Ureter (tissue), 1 donor: ENCODE results near the gene CNTNAP4. TPM values are rescaled to one million over a fixed set of nuclear protein-coding genes. Genes with fewer than 3 reads are reported as not detected.

Experiments used
- DNase-seq: peaks from one replicate; pipeline ENCODE4 v3.0.0-alpha.2; 2020; ENCODE audit warnings: low spot score
- total RNA-seq: library from RNA; stranded (reverse); gene quantifications from one replicate; pipeline ENCODE4 v1.2.4, GENCODE V29; 2023
- donor health status: DM: yes; HTN: yes; CAD: no.

Gene CNTNAP4
- total RNA-seq, 1 donor from 2014 or later, result not detected

DNA sequence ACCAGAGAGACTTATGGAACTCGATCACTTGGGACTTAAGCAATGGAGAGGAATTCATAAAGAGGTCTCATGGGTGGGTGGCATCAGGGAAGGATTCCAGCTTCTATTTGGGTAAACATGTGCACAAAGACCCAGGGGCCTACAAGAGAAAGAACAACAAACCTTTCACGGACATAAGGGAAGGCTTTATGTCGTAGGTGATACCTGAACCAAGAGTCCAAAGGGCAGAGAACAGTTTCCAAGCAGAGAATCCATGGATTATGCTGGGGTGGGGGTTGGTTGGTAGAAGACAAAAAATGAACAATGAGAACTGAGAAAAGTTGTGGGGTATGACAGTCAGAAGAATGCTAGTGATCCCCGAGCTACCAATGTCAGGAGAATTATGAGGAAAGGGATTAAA is 119.8 kb downstream of the CNTNAP4 start:
- DNase-seq, result no peak

GRCh38 chr16:76409706-76410105 is 132.5 kb downstream of the CNTNAP4 start:
- DNase-seq, result no peak

GRCh38 chr16:76421571-76421970 is 144.4 kb downstream of the CNTNAP4 start:
- DNase-seq, result no peak

DNA sequence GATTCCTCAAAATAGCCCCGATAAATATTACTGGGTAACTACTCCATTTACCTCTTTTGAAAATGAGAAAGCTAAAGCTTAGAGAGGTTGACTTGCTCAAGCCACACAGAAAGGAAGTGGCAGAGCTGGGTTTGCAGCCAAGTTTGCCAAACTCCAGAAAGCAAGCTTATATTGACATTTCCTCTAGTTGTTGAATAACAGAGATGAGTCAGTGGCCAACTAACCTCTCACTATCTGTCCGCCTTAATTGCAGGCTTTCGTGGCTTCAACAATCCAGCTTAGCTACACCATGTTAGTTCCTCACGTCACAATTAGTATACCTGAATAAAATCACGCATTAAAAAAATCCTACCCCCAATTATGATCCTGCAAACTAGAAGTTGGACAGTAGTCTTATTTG is 151.7 kb downstream of the CNTNAP4 start:
- DNase-seq, result no peak

- no peak for DNase-seq
These were observed 164.2 kb downstream of the CNTNAP4 start for GRCh38 chr16:76441391-76441790.

DNA sequence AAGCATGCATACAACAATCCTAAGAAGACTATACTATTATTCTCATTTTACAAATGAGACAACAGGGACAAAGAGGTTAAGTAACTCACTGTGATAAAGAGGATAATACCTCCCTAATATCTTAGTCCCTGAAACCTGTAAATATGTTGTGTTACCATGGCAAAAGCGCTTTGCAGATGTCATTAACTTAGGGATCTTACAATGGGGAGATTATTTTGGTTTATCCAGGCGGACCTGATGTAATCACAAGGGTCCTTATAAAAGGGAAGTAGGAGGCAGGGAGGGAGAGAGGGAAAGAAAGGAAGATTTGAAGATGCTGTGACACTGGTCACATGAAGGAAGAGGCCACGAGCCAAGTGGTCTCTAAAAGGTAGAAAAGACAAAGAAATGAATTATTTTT is 164.7 kb downstream of the CNTNAP4 start:
- no peak for DNase-seq

DNA sequence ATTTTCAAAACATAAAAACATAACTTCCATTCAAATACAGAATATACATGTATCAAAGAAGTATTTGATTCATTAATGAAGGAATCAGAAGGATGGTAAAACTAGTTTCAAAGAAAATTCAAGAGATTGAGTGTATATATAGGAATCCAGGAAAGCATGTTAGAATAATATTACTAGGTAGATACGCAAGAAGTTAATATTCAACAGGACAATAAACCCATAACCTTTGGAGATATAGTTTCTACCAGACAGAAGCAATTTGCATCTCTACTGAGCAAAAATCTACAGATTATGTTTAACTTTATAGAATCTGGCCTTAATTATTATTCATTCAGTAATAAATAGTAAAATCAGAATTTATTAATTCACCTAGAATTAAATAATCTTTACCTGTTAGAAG is 166.8 kb downstream of the CNTNAP4 start:
- DNase-seq, result no peak

DNA sequence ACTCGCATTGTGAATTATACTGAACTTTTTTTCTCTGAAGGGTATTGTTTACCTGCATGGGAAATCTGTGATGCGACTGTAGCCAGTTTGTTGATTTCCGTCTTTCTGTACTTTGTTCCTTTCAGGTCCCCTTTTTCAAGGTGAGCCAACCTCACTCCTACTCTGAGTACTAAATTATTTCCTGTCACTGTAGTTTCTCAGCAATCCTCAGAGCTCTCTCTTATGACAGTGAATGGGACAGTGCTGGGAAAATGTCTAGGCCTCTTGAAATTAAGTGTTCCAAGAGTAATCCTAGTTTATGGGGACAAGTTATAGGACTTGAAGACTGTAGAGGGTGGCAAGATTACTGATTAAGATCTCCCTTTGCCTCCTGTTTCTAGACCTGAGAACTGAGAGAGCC is 167.6 kb downstream of the CNTNAP4 start:
- DNase-seq, result no peak

GRCh38 chr16:76445815-76446214 is 168.6 kb downstream of the CNTNAP4 start:
- DNase-seq, result no peak

DNA sequence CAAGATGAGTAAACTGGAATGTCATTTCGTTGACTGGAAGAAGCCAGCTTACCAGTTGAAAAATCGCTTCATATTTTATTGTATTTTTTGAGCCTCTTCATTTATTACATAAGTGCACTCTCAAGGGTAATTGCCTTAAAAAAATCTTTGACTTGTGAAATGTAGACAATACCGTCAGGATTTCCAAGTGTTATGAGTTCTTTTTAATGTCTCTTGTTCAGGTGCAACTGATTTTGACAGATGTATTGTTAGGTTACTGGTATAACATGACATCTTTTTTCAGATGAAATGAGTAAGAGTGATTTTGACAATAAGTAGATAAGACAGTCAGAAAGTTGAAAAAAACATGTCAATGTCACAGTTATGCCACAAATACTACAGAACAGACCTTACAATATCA is 169.1 kb downstream of the CNTNAP4 start:
- no peak for DNase-seq

DNA sequence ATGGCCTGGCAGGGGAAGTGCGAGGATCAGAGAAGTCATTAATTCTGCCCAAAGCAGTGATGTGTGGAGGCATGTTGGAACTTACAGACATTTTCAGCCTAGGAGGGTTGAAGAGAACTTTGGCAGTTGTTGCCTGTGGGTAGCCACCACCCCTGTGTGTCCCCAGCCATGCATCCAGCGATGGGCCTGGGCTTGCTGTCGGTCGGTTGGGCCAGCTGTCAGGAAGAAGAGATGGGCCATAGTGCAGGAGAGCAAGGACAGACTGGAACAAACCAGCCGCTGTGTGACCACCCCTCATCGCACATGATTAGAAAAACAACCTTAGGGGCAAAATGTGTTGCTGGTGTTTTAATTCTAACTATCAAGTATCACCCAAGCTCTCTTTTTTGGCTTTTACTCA is 173.7 kb downstream of the CNTNAP4 start:
- DNase-seq, result no peak

DNA sequence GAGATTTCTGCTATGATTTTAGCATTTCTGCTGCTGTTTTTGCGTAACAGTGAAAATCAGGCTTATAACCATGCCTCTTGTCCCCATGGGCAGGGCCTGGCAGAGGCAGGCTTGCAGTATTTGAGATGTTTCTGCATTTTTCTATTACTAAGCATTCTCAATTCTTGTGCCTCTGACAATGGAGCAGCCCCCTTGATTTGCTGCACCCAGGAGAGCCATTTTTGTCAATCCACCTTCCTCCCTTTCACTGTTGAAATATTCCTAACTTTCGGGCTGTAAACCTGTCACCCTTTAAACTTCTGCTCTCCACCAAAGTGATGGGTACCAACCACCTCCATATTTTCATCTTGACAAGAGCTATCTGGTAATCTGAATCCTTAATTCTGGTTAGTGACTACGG is 178.1 kb downstream of the CNTNAP4 start:
- no peak for DNase-seq

GRCh38 chr16:76456016-76456415 is 178.8 kb downstream of the CNTNAP4 start:
- DNase-seq, result no peak

- DNase-seq, result no peak
These were observed 181.9 kb downstream of the CNTNAP4 start for GRCh38 chr16:76459111-76459510.

GRCh38 chr16:76461836-76462235 is 184.6 kb downstream of the CNTNAP4 start:
- DNase-seq, result no peak

DNA sequence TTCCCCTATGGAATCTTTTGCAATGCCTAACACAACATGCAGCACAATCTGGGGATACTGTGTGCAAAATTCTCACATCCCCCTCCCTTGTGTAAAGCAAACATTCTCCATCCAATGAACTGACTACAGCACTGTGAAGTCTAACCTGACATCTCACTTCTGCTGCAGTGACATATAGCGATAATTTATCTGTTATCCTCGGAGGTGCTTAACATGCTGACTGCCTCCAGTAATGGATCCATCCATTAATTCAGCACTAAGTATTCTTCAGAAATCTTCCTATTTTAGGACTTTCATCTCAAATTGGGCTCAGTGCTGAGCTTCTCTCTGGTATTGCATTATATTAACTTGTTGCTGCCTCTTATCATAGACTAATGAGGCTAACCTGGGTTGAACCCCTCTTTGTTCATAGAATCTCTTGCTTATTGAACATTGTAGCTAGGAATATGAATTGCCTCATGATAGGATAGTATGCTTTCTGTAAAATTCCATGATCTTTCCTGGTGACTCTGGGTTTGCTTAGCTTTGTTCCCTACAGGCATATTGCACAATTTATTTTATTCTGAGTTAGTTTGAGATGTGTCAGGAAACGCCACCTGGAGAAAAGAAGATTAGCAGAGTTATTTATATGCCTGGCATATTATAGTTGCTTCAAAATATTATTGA is 187.9 kb downstream of the CNTNAP4 start:
- DNase-seq, result no peak

DNA sequence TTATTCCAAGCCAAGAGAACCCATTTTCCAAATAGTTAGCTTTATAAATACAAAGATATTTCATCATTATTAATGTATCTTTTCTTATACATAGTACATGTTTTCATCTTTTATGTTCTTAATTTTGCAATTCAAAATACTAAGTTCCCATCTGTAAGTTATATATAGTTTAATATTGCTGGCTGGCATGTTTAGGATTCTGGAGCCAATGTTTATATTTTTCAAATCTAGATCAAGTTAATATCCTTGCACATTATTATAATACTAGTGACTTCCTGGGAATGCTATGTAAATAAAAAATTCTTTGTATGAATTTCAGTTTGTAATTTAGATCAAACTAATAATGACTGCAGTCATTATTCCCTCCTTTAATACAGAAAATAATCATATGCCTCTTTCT is 189.7 kb downstream of the CNTNAP4 start:
- no peak for DNase-seq

DNA sequence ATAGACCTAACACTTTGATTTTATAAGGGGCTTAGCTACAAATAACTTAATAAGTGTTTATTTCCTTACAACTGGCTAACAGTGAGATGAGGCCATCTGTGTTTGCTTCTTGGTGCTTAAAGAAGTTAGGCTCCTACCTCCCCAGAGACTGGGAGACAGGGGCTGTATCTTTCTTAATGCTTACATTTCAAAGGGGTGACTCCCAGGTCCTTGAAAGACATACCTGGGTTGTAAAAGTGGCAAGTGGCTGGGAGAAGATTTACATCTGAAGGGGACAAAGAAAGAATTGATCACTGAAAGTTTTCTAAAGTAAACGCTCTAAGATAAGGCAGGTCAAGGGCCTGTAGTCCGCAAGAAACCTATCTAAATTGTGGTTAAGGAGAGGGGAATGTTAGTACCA is 196.8 kb downstream of the CNTNAP4 start:
- DNase-seq, result no peak

DNA sequence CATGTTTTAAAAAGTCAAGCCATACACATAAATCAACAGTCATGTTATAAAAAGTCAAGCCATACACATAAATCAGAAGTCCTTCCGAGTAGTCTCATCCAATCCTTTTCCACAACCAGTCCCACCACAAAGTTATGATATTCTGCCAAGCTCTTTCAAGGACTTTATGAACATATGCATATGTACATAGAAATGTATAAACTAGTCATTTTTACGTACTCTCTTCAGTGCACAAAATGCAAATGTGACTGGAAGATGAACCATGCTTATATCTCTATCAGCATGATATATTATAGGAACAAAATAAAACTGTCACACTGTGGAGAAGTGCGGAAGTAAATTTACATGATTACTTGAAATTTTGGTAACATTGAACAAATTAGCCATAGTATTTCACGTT is 200.9 kb downstream of the CNTNAP4 start:
- no peak for DNase-seq

DNA sequence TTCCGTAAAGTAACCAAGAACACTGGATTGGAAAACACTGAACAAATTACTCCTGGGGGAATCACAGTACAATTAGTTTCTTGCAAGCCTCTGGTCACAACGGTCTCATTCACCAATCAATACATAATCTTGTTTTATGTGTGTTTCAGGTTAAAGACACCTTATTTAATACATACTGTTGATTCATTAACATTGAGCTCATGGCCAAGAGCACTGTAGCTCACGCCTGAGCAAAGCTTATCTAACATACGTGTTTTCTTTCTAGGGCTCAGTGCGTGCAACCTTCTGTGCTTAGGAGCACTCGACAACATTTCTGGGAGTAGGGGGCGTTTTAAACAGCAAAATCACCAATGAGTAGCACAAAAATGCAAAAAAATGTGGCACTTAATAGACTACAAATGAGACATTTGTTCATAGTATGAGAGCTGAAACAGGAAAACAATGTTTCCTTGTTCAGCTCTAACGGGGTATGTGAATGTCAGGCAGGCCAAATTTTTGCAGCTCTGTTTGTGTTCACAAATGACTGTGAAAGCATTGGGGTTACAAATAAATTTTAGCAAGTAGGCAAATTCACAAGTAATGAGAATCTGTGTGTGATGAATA is 206.2 kb downstream of the CNTNAP4 start:
- no peak for DNase-seq

DNA sequence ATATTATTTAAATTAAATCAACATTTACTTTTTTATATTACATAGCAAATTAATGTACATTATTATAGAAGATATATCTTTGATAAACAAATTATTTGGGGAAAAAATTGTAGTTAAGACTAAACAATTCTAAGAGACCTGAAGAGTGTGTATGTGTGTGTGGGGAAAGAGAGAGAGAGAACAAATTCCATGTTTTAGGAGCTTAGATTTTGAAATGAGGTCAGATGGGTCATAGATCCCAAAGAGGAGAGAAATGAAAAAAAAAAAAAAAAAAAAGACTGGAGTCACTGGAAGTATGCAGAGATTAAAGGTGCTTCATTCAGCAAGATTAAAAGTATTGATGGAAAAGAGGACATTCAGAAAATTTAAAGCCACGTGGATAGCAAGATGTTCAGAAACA is 206.8 kb downstream of the CNTNAP4 start:
- DNase-seq, result no peak

GRCh38 chr16:76486740-76487139 is 209.5 kb downstream of the CNTNAP4 start:
- DNase-seq, result no peak

- DNase-seq, result no peak
These were observed 210.3 kb downstream of the CNTNAP4 start for GRCh38 chr16:76487411-76488064.

DNA sequence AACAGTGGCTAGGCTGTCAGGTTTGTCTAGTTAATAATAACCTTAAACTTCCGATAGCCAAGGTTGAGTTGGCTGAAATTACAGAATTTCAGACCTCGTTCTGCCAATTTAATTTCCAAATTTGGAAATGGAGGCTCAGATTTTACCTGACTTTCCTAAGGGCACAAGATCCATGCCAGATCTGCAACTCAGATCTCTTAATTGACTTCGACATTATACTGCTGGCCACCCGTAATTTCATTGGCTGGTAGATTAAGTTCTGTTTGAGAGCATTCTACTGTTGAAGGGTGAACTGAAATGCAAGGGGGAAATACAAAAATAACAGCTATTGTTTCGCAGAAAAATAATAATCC is 210.8 kb downstream of the CNTNAP4 start:
- no peak for DNase-seq
